B cell (primary cell): ENCODE data around the gene PTGFRN.
"Not testable (repeated sequence)": the region's sequence is repeated elsewhere in the genome, so short reads cannot be mapped to it uniquely, and the experiment has no call there.

ENCODE experiments used
- CTCF ChIP-seq: fragments of 200-600 bp; IDR thresholded peaks from one replicate; pipeline ENCODE4 v1.8.0; 2022; ENCODE audit warnings: antibody characterized with exemption, mild to moderate bottlenecking
- EZH2 ChIP-seq: IDR thresholded peaks from 2 replicates; pipeline ENCODE4 v1.6.1; 2012; ENCODE audit warnings: borderline replicate concordance, low read depth, mild to moderate bottlenecking, moderate library complexity, low read length; ENCODE audit not compliant: insufficient read depth, poor library complexity, severe bottlenecking

- TF ChIP-seq CTCF, EZH2: not testable (repeated sequence)
Observed at GRCh38 chr1:116980309-116980708, 70.6 kb downstream of the PTGFRN start.
